Aortic smooth muscle cell (primary cell): Measurements from ENCODE around the gene POLR3G. TPM values are rescaled to one million over a fixed set of nuclear protein-coding genes. Genes with fewer than 3 reads are reported as not detected.

Experiments
- total RNA-seq: library from RNA; depleted of rRNA; stranded (reverse); fragments of >200 nt; gene quantifications from 2 replicates; pipeline ENCODE4 v1.2.3, GENCODE V29; 2014

POLR3G gene
- 2.0 and 3.2 TPM in 2 replicates for total RNA-seq

GRCh38 chr5:90474235-90475107, at the start of gene POLR3G, which contains the start of gene MBLAC2:
TSS of gene POLR3G (plus strand) at chr5:90474864. CDS start at chr5:90485568, 10,704 bp downstream.
TSS of gene MBLAC2 (minus strand) at chr5:90474771. CDS start at chr5:90474292, 479 bp downstream.

GRCh38 chr5:90529194-90529938, 54.7 kb downstream of the POLR3G start, which contains the start of gene LYSMD3:
TSS of gene LYSMD3 (minus strand) at chr5:90529584. CDS start at chr5:90525289, 4,295 bp downstream.

GRCh38 chr5:90558344-90559192, 83.9 kb downstream of the POLR3G start, which contains the start of gene ADGRV1:
TSS of gene ADGRV1 (plus strand) at chr5:90558797. CDS start at chr5:90558896, 99 bp downstream.

Other genes starting within 250 kb of the POLR3G start
- gene CETN3, start 65.1 kb upstream of the POLR3G start, total RNA-seq: 13.5 and 19.7 TPM in 2 replicates
- gene MBLAC2, start 93 bp upstream of the POLR3G start, total RNA-seq: 2.7 and 3.4 TPM in 2 replicates
- gene LYSMD3, start 54.7 kb downstream of the POLR3G start, total RNA-seq: 13.9 and 16.3 TPM in 2 replicates
- 0.13 and 0.19 TPM in 2 replicates for gene ADGRV1, start 83.9 kb downstream of the POLR3G start, total RNA-seq